Stimulated activated CD8-positive, alpha-beta memory T cell treated with anti-CD3 and anti-CD28 coated beads, Interleukin-7, amount 100 ng/mL, for 48 hours (primary cell): ENCODE data around the gene DOK6.

ENCODE experiments used
- DNase-seq, 2 donors: peaks; one replicate each; pipeline ENCODE4 v3.0.0-alpha.2; 2020; ENCODE audit warnings: low read depth in 1 of 2; ENCODE audit errors: extremely low read depth in 1 of 2

DOK6 gene

GRCh38 chr18:69674966-69675365 lies 274.3 kb downstream of the DOK6 start:
- DNase-seq = no peak

GRCh38 chr18:69677595-69677994 lies 276.9 kb downstream of the DOK6 start:
- DNase-seq = no peak

GRCh38 chr18:69680123-69680522 lies 279.4 kb downstream of the DOK6 start:
- DNase-seq = no peak

GRCh38 chr18:69683176-69683575 lies 282.5 kb downstream of the DOK6 start:
- DNase-seq = no peak

- no peak for DNase-seq
These were observed 284.1 kb downstream of the DOK6 start for GRCh38 chr18:69684789-69685188.

- no peak for DNase-seq
These were observed 286.2 kb downstream of the DOK6 start for GRCh38 chr18:69686861-69687260.

GRCh38 chr18:69689121-69689759 lies 288.6 kb downstream of the DOK6 start:
- no peak for DNase-seq

- no peak for DNase-seq
These were observed 290.5 kb downstream of the DOK6 start for GRCh38 chr18:69691008-69691760.

GRCh38 chr18:69697069-69697468 lies 296.4 kb downstream of the DOK6 start:
- DNase-seq = no peak

- no peak for DNase-seq
These were observed 297.0 kb downstream of the DOK6 start for GRCh38 chr18:69697689-69698088.

- no peak for DNase-seq
These were observed 300.6 kb downstream of the DOK6 start for GRCh38 chr18:69701305-69701704.

GRCh38 chr18:69703461-69703860 lies 302.8 kb downstream of the DOK6 start:
- no peak for DNase-seq

GRCh38 chr18:69705987-69706386 lies 305.3 kb downstream of the DOK6 start:
- DNase-seq = no peak

- DNase-seq = no peak
These were observed 308.2 kb downstream of the DOK6 start for GRCh38 chr18:69708844-69709243.

- no peak for DNase-seq
These were observed 314.6 kb downstream of the DOK6 start for GRCh38 chr18:69715191-69715795.

- DNase-seq = no peak
These were observed 316.9 kb downstream of the DOK6 start for GRCh38 chr18:69717586-69717985.

GRCh38 chr18:69718912-69719547 lies 318.3 kb downstream of the DOK6 start:
- DNase-seq = no peak

GRCh38 chr18:69720422-69720821 lies 319.7 kb downstream of the DOK6 start:
- no peak for DNase-seq

- DNase-seq = no peak
These were observed 322.7 kb downstream of the DOK6 start for GRCh38 chr18:69723434-69723833.

- DNase-seq = no peak
These were observed 324.3 kb downstream of the DOK6 start for GRCh38 chr18:69725009-69725408.

GRCh38 chr18:69725855-69726508 lies 325.3 kb downstream of the DOK6 start:
- DNase-seq = no peak
